Neuron (in vitro differentiated cells): ENCODE results near the gene SYNDIG1.

Source experiments
- H2AFZ ChIP-seq: one replicate; pipeline ENCODE4 v1.6.1; 2013; ENCODE audit warnings: low read depth, mild to moderate bottlenecking, inconsistent platforms, low read length, moderate library complexity
- H3K27me3 ChIP-seq: one replicate; pipeline ENCODE4 v1.6.1; 2013; ENCODE audit warnings: low read length; ENCODE audit not compliant: insufficient read depth
- H3K36me3 ChIP-seq: one replicate; pipeline ENCODE4 v1.6.1; 2013; ENCODE audit warnings: low read length; ENCODE audit not compliant: insufficient read depth
- H3K4me1 ChIP-seq: one replicate; pipeline ENCODE4 v1.6.1; 2013; ENCODE audit warnings: low read length; ENCODE audit not compliant: insufficient read depth
- H3K4me3 ChIP-seq: 2 replicates; pipeline ENCODE4 v1.5.1; 2013; ENCODE audit warnings: mild to moderate bottlenecking, low read length, moderate library complexity
- H3K9me3 ChIP-seq: one replicate; pipeline ENCODE4 v1.6.1; 2013; ENCODE audit warnings: low read length

The SYNDIG1 gene

DNA sequence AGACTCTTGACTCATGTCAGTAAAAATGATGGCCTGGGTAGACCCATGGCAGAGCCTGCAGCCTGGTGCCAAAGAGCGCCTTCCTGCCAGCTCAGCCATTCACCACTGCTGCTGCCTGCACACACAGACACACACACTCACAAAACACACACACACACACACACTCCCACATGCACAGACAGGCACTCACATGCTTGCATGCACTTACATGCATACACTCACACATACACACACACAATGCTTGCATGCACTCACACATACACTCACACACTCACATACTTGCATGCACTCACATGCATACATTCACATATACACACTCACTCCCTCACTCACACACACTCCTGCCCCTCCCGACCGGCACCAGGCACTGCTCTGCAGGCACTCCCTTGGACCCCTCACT is 18.0 kb upstream of the SYNDIG1 start:
- H2AFZ ChIP-seq, result no peak overlapping the region
- H3K9me3 ChIP-seq, result no peaks in the 10 kb centered on the region
- H3K4me1 ChIP-seq, result no peaks in the 10 kb centered on the region
- no peaks in the 10 kb centered on the region for H3K27me3 ChIP-seq
- H3K36me3 ChIP-seq, result no peaks in the 10 kb centered on the region
- H3K4me3 ChIP-seq, result no peak overlapping the region

DNA sequence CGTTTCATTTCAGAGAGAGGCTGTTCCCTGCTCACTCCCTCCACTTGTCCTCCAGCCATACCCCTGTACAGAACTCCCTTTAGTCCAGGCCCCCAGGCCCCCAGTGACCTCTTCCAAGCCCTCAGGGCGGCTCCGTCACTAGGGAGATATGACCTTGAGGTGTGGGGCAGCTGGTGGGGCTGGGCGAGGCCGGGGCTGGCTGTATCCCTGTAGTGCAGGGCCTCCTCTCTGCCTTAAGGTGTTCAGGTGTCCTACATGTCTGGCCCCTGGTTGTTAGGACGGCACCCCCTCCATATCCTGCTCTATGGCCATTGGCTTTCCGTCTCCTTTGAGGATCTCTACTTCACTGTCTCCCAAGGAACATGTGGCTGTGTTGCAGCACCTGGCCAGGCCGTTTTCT is 17.4 kb upstream of the SYNDIG1 start:
- no peak overlapping the region for H2AFZ ChIP-seq
- H3K4me1 ChIP-seq, result no peaks in the 10 kb centered on the region
- H3K27me3 ChIP-seq, result no peaks in the 10 kb centered on the region
- H3K9me3 ChIP-seq, result no peaks in the 10 kb centered on the region
- H3K36me3 ChIP-seq, result no peaks in the 10 kb centered on the region
- H3K4me3 ChIP-seq, result no peak overlapping the region

DNA sequence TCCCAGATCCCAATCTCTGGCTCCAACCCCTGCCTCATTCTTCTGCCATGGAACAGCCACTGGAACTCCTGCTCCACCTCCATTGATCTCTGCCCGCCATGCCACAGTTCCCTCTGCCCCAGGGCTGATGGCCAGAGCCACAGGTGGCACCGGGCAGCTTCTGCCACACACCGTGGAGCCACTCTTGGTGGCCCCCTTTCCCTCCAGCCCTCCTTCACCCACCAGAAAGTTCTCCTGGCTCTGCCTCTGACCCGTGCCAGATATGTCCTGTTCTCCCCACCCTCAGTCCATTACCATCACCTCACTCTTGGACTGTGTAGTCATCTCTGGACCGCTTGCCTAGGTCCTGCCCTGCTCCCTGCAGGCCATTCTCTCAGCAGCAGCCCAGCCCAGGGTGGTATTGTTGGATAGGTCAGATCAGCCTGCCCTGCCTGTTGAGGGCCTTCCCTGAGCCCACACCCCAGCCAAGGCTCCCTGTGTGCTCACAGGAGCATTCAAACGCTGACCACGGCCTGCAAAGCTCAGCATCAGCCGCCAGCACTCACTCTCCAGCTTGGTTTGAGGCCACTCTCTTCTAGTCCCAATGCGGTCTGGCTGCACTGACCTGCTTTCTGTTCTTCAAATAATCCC is 16.8 kb upstream of the SYNDIG1 start:
- Histone ChIP-seq H3K4me1 (no peaks in the 10 kb centered on the region), H3K4me3 (no peak overlapping the region), H2AFZ (no peak overlapping the region), H3K9me3 (no peaks in the 10 kb centered on the region), H3K36me3 (no peaks in the 10 kb centered on the region), H3K27me3 (no peaks in the 10 kb centered on the region)

DNA sequence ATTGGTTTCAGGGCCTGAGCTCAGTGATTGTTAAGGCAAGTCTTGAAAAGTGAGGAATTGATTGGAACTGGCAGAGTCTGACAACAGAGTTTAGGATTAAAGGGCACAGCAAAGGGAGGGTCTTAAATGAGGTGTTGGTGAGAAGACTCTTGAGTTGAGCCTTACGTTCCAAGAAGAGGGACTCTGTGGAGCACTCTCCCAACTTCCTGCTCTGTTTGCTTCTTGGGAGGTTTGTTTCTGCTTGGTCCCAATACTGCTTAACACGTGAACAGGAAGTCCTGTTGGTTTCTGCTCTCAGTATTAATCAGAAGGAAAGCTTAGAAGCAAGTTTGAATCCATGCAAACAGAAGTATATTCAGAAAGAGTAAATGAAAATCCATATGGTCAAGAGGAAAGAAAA is 15.6 kb upstream of the SYNDIG1 start:
- Histone ChIP-seq H3K27me3 (no peaks in the 10 kb centered on the region), H3K4me1 (no peaks in the 10 kb centered on the region), H2AFZ (no peak overlapping the region), H3K9me3 (no peaks in the 10 kb centered on the region), H3K36me3 (no peaks in the 10 kb centered on the region), H3K4me3 (no peak overlapping the region)

DNA sequence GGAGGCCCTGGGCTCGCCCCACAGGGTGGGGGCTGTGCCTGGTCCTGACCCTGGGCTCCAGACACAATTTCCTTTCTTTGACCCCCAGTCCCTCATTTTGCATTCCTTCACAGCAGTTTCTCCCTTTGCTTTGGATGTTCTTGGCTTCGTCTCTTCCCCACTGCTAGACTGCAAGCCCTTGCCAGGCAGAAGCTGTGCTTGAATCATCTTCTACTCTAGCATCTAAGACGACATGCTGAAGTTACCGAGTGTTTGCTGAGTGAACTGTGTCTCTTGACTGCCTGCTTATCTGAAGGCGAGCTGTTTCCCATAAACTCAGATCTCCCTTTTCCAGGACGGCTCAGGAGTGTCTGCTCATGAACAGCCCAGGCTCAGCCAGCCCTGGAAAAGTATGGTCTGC is 14.3 kb upstream of the SYNDIG1 start:
- H3K27me3 ChIP-seq, result no peaks in the 10 kb centered on the region
- no peak overlapping the region for H2AFZ ChIP-seq
- no peaks in the 10 kb centered on the region for H3K9me3 ChIP-seq
- H3K4me1 ChIP-seq, result no peaks in the 10 kb centered on the region
- no peak overlapping the region for H3K4me3 ChIP-seq
- H3K36me3 ChIP-seq, result no peaks in the 10 kb centered on the region

DNA sequence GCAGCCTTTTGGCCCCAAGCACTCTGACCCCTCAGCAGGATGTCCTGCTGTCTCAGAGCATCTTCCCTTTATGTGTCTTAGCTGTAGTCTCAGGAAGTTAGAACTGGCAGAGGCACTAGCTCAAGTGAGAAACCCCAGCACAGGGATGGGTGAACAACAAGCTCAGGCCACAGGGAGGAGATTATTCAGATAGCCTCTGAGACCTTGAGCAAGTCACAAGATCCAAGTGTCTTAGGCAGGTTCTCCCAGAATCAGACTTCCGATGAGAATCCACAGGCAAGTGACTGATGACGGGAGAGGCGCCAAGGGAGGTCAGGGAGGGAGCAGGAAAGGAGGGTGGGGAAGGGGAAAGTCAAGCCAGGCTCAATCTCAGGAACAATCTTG is 13.0 kb upstream of the SYNDIG1 start:
- Histone ChIP-seq H3K9me3 (no peaks in the 10 kb centered on the region), H3K27me3 (no peaks in the 10 kb centered on the region), H3K4me1 (no peaks in the 10 kb centered on the region), H2AFZ (no peak overlapping the region), H3K36me3 (no peaks in the 10 kb centered on the region), H3K4me3 (no peak overlapping the region)

DNA sequence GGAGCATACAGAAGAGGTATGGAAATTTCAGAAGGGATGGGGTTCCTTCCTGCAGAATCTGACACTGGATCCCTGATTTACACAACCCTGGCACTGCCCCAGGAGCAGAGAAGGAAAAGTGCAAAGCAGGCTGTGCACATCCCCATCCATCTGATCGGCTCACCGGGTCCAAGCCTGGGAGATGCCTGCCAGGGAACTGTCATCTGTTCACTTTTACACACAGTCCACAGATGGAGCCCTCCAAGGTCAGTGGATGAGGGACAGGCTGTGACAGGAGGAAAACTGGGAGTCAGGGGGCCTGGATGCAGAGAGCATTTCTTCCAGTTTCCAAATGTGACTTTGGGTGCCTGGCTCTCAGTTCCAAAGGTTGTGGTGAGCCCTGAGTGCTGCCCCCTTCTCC is 11.0 kb upstream of the SYNDIG1 start:
- Histone ChIP-seq H3K4me3 (no peak overlapping the region), H3K36me3 (no peaks in the 10 kb centered on the region), H3K27me3 (no peaks in the 10 kb centered on the region), H2AFZ (no peak overlapping the region), H3K9me3 (no peaks in the 10 kb centered on the region), H3K4me1 (no peaks in the 10 kb centered on the region)

DNA sequence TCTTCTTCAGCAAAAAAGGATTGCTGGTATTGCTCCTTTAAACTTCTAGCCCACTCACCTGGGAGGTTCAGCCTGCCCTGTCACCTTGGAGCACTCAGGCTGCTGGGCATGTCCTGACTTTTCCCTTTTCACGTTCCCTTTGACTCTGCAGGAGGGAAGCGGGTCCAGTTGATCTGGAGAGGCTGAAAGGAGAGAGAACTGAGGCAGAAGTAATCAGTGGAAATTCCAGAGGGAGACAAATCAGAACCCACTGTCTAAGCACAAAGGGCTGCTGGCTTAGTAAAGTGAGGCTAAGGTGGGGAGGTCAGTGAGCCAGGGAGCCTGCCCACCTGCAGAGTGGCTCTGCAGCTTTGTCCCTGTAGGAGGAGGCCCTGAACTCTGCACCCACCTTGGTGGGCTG is 9.7 kb upstream of the SYNDIG1 start:
- no peaks in the 10 kb centered on the region for H3K27me3 ChIP-seq
- H3K36me3 ChIP-seq, result no peaks in the 10 kb centered on the region
- no peaks in the 10 kb centered on the region for H3K9me3 ChIP-seq
- H3K4me3 ChIP-seq, result no peak overlapping the region
- H3K4me1 ChIP-seq, result no peaks in the 10 kb centered on the region
- no peak overlapping the region for H2AFZ ChIP-seq

DNA sequence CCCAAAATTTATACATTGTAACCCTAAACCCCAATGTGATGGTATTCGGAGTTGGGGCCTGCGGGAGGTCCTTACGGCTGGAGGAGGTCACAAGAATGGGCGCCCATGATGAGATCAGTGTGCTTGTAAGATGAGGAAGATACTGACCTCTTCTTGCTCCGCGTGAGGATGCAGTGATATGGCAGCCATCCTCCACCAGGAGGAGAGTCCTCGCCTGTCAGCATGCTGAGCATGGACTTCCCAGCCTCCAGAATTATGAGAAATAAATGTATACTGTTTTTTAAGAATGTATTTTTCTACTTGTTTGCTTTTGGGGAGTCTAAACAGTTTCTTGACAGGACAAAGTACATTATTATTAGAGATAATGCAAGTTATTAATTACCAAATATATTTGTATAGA is 8.7 kb upstream of the SYNDIG1 start:
- Histone ChIP-seq H3K4me1 (no peaks in the 10 kb centered on the region), H2AFZ (no peak overlapping the region), H3K4me3 (no peak overlapping the region), H3K9me3 (no peaks in the 10 kb centered on the region), H3K36me3 (no peaks in the 10 kb centered on the region), H3K27me3 (no peaks in the 10 kb centered on the region)

DNA sequence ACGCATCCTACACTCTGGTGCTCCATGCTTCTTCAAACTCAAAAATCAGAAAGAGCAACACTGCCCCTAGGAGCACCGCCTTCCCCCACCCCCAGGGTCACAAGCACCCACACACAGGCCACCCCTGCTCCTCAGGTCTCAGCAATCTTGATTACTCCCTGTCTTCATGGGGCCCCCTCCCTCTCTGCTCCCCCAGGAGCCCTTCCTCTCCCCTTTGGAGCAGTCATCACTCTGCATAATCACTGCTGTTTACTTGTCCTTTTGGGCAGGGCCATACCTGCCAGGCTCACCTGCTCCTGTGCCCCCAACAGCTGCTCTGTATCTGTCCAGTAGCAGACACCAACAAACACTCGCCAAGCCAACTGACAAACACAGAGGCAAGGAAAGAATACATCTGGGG is 7.6 kb upstream of the SYNDIG1 start:
- no peaks in the 10 kb centered on the region for H3K4me1 ChIP-seq
- H3K4me3 ChIP-seq, result no peak overlapping the region
- H3K27me3 ChIP-seq, result peaks cover 6% of the 10 kb centered on the region
- no peak overlapping the region for H2AFZ ChIP-seq
- H3K36me3 ChIP-seq, result no peaks in the 10 kb centered on the region
- H3K9me3 ChIP-seq, result no peaks in the 10 kb centered on the region

DNA sequence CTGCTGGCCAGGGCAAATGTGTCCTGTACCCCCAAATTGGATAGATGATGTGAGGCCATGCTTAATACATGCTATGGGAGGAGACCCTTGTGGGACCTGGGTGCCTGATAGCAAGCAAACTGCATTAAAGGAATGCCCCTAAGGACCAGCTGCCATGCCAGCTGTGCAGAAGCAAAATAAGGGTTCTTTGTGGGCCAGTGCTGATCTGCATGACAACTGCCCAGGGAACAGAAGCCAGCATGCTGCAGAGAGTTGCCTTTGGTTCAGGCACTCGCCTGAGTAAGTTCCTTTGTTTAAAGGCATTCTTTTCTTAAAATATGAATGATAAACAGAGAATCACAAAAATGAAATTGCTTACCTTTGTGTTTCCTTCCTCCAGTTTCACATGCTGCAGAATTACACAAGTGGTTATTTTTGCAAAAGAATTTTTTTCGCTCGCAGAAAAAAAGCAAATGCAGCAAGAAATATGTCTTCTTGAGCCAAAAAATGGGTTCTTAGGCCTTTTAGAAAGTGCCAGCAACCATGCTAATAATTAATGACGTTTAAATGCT is 6.9 kb upstream of the SYNDIG1 start:
- Histone ChIP-seq H2AFZ (no peak overlapping the region), H3K4me3 (no peak overlapping the region), H3K4me1 (no peaks in the 10 kb centered on the region), H3K9me3 (no peaks in the 10 kb centered on the region), H3K36me3 (no peaks in the 10 kb centered on the region), H3K27me3 (peaks cover 10% of the 10 kb centered on the region)

DNA sequence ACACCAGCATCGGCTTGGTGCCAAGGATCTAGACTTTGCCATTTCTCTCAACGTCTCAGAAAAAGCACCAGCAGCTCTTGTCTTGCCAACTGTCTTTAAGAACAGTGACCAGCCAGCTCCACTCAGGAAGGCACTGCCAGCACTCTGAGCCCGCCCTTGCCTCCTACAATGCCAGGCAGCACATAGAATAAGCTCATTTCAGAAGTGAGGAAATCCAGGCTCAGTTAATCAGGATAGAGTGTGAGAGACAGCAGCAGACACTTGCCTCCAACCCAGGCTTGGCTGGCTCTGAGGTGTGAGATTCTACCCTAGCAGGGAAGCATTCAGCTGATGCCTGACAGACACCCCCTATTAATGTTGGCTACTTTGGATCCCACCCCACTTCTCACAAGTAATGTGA is 4.3 kb upstream of the SYNDIG1 start:
- H3K9me3 ChIP-seq, result no peaks in the 10 kb centered on the region
- no peak overlapping the region for H2AFZ ChIP-seq
- peaks cover 33% of the 10 kb centered on the region for H3K27me3 ChIP-seq
- no peak overlapping the region for H3K4me3 ChIP-seq
- no peaks in the 10 kb centered on the region for H3K36me3 ChIP-seq
- H3K4me1 ChIP-seq, result peaks cover 6% of the 10 kb centered on the region

DNA sequence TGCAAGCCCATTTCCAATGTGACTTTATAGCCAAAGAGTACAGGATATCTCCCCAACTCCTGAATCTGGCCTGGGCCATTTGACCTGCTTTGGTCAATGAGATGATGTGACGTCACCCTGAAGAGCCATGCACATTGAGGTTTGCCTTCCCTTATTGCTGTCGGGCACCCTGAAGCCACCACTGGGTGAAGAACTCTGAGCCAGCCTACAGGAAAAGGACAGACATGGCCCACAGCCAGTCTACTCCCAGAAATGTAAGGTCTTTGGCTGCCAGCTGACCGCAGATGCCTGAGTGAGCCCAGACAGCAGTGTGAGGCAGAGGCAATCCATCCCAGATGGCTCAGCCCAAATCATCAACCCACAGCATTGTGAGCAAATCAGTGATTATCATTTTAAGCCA is 3.7 kb upstream of the SYNDIG1 start:
- H3K36me3 ChIP-seq, result no peaks in the 10 kb centered on the region
- peaks cover 38% of the 10 kb centered on the region for H3K27me3 ChIP-seq
- no peak overlapping the region for H2AFZ ChIP-seq
- H3K4me3 ChIP-seq, result no peak overlapping the region
- H3K4me1 ChIP-seq, result peaks cover 6% of the 10 kb centered on the region
- H3K9me3 ChIP-seq, result no peaks in the 10 kb centered on the region

DNA sequence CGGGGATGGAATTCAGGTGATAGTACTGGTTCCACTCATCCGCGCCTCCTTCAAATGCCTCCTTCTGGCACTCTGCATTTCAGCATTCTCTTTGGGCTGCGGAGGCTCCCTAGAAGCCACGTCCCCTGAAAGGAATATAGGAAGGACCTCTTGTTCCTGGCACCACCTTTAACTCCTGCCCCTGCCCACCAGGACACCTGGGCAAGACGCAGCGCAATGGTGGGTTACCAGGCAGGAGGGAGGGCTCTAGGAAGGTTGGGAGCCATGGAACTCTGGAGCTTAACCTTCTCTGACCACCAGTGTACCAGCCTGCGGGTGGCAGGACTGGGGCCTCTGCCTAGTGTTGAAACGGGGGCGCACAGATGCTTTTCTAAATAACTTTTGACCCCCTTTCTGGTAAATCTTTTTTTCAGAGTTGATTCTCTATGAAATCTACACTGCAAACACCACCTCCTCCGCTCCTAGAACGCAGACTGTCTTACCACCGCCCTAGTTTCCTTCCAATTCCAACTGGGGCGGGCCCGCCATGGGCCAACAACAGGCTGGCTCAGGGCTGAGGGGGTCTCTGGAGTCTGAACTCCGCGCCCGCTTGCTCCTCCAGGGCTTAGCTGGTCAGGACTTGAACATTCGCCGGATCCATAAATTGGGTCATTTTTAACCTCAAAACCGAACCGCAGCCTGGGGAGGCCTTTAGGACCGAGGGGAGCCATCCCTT is 871 bp upstream of the SYNDIG1 start:
- H2AFZ ChIP-seq, result no peak overlapping the region
- H3K9me3 ChIP-seq, result no peaks in the 10 kb centered on the region
- peaks cover 6% of the 10 kb centered on the region for H3K4me1 ChIP-seq
- no peaks in the 10 kb centered on the region for H3K36me3 ChIP-seq
- peaks cover 60% of the 10 kb centered on the region for H3K27me3 ChIP-seq
- H3K4me3 ChIP-seq, result peak overlapping the region; percentile 24
